Fibroblast of the aortic adventitia (primary cell): ENCODE results near the gene MMEL1. TPM values are rescaled to one million over a fixed set of nuclear protein-coding genes. Genes with fewer than 3 reads are reported as not detected.

ENCODE experiments used
- DNase-seq: peaks from one replicate; pipeline ENCODE4 v3.0.0-alpha.2; 2010; ENCODE audit warnings: low read depth
- H3K4me3 ChIP-seq: 2 replicates; pipeline ENCODE4 v1.5.1; 2011; ENCODE audit warnings: low read depth, mild to moderate bottlenecking, control low read depth, low read length, moderate library complexity
- CTCF ChIP-seq: IDR thresholded peaks from 2 replicates; pipeline ENCODE4 v1.5.1; 2011; ENCODE audit warnings: mild to moderate bottlenecking, low read length, control low read depth, inconsistent platforms; ENCODE audit not compliant: insufficient read depth
- total RNA-seq: library from RNA; depleted of rRNA; stranded (reverse); fragments of >200 nt; gene quantifications from 2 replicates; pipeline ENCODE4 v1.2.3, GENCODE V29; 2012; ENCODE audit warnings: low replicate concordance

Gene MMEL1
- total RNA-seq, 1 donor = not detected

- DNase-seq = no peak
- H3K4me3 ChIP-seq = no peak overlapping the region
- TF ChIP-seq CTCF = no peak
These were observed 7.0 kb upstream of the MMEL1 start for GRCh38 chr1:2639607-2640521.

DNA sequence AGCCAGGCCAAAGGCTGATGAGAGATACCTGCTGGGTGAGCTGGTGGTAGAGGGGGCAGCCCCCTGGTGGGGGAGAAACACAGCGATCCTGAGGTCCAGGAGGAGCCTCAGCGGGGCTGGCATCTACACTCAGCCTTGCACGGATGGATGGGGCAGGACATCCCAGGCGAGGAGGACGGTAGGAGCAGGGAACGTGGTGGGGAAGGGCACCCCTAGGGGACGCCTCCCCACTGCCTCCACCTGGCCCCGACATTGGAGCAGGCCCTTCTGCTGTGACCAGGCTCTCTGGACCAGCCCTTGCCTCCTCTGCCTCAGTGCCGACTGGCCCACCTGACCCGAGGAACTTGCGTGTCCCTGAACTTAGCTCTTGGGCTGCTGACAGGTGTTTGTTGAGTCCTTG is 6.4 kb upstream of the MMEL1 start:
- no peak for TF ChIP-seq CTCF
- H3K4me3 ChIP-seq = no peak overlapping the region
- DNase-seq = no peak

- no peak for TF ChIP-seq CTCF
- DNase-seq = no peak
- no peak overlapping the region for H3K4me3 ChIP-seq
These were observed 5.8 kb upstream of the MMEL1 start for GRCh38 chr1:2638466-2639115.

DNA sequence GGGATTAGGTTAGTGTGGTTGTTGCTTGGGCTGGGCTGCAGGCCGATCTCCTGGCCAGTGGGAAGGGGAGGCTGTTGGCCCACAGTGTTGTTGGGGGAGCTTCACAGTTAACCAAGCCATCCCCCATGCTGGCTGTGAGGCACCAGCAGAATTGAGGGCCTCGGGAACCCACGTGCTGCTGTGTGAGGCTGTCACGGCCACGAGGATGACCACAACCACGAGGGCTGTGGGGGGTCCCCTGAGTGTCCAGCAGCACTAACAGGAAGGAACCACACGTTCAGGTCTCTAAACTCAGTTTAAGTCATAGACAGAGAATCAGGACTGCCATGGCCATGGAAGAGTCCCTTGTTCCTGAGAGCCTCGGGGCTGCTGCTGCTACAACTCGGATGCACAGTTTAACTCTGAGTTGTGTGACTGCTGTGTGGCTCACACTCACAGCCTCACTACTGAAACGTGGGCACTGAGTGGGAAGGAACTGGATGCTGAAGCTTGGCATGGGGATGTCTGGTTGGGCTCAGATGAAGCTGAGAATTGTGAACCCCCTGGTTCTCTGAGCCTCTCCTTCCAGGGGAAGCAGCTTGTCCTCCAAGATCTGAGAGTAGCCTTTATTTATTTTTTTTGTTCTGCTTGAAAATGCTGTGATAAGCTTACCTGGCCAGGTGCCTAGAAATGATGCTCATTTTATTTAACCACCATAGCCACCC is 4.8 kb upstream of the MMEL1 start:
- H3K4me3 ChIP-seq = no peak overlapping the region
- no peak for DNase-seq
- TF ChIP-seq CTCF = no peak

GRCh38 chr1:2636733-2637132 is 3.9 kb upstream of the MMEL1 start:
- DNase-seq = no peak
- no peak for TF ChIP-seq CTCF

GRCh38 chr1:2635361-2636010 is 2.7 kb upstream of the MMEL1 start:
- DNase-seq = no peak
- TF ChIP-seq CTCF = no peak
- H3K4me3 ChIP-seq = no peak overlapping the region

More at GRCh38 chr1:2636733-2637132, 3.9 kb upstream of the MMEL1 start:
- H3K4me3 ChIP-seq = no peak overlapping the region
